HG03175 (cell line): ENCODE measurements around the gene TNIK.

Experiments used
- ATAC-seq: cut with Tn5 transposase; IDR thresholded peaks from one replicate; pipeline ENCODE4 v1.9.1; 2021; ENCODE audit warnings: mild to moderate bottlenecking, moderate library complexity; ENCODE audit not compliant: unreplicated experiment

TNIK gene

DNA sequence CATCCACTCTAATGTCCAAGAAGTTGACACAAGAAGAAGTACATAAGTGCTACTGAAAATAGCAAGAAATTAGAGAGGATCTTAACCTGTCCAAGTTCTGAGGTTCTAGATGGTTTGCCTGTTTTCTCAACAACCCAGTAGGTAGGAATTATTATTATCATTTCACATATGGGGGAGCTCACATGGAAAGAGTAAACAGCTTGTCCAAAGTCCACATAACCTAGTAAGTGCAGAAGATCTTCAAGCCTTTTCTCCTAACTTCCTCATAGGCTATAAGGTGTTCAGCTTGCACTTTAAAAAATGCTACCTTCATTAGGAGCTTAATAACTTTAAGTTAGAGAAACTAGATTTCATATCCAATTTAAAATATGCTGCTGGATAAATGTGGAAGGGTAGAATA lies 436.6 kb downstream of the TNIK start:
- no peak for ATAC-seq

DNA sequence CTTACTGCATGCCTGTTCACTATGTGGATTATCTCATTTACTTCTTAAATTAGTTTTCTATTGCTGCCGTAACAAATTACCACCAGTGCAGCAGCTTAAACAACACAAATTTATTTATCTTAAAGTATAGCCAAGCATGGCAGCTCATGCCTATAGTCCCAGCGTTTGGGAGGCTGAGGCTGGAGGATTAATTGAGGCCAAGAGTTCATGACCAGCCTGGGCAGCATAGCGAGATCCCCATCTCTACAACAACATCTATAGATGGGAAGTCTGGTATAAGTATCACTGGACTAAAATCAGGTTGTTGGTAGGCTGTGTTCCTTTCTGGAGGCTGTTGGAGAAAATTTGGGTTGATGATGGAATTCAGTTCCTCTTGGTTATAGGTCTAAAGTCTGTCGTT lies 438.8 kb downstream of the TNIK start:
- ATAC-seq, result no peak

DNA sequence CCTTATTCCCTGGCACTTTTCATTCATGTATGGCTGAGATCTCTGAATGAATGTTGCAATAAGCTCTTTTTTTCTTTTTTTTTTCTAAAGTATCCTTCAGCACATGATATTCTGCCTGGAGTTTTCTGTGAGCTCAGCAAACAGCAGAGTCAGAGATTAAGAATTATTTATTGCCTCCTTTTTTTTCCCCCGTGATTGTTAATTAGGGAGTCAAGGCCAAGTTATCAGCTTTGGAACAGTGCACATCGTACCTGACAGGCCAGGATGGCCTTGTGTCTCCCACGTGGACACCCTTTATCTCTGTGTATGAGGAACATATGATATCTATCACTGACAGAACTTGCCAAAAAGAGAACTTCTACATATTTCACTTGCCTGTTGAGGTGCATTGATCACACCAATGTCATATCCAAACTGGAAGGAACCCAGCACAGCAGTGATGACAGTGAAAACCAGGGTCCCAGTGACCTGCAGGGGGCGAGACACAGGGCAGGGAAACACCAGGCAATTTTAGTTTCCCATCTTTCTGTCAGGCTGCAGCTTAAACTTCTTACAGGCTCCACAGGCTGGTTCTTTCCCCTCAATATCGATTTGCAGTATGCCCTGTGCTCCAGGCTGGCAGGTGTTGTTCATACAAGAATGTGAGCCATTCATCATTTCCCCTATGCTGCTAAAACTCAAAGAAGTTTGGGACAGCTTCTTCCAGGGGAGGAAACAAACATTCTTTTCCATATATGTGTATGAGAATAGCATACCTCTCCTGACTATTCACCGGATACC lies 441.9 kb downstream of the TNIK start:
- no peak for ATAC-seq

DNA sequence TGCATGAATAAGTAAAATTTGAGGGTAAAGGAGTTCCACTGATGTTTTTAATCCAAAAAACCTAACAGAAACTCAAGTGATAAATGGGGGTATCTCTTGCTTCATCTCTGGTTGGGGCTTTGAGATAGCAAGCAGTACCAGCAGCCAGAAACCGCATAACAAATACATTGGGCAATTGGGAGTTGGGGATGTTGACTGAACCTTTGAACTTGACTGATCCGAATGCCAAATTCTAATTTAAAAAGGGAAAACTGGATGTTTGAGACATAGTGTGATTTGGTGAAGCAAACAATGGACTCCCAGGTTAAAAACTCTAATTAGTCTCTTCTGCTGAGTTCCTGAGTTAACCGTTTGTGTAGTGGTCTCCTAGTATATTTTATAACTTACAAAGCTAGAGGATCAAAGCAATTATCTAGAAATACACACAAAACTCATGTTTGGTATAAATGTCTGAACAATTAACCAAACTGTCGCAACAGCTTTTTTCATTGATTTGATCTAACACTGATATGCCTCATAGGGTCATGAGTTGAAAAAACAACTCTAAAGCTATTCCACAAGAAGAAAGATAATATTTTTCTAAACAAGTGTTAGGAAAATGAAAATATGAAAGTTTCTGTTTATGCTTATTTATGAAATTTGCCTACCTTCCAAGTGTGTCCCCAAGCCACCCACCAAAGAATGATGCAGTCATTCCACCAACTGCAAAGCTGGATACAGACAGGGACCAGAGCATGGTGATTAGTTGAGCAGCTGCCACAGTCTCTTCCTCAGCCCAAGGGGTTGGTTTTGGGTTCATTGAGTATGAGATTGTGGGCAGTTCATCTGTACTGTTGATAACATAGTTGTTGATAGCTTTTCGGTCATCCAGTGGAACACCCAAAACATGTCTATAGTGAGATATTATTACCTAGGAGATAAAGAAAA lies 446.1 kb downstream of the TNIK start:
- no peak for ATAC-seq

DNA sequence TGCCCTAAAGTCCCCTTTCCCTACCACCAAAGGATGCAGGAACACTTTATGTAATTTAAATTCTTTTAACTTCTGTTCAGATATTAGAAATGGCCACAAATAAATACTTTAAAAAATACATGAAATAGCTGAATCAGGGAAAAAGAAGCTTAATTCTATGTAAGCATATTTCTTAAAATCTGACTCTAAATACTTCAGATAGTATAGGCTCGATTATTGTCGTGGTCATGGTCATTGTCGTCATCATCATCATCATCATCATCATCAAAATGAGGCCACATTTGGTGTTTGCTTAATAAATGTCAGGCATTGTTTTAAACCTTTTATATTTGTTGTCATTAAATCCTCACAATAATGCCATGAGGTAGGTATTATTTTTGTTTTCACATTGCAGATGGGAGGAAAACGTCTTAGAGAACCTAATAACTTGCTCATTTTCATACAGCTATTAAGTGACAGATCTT lies 448.3 kb downstream of the TNIK start:
- ATAC-seq, result no peak
